ENCODE data around the gene RNF169. TPM values are rescaled to one million over a fixed set of nuclear protein-coding genes. Genes with fewer than 3 reads are reported as not detected.

RNF169 gene
- total and polyA plus RNA-seq, 8 donors: 2.1 to 28.1 (median 8.2) TPM

GRCh38 chr11:74773476-74773875 is 24.8 kb downstream of the RNF169 start:
- no peaks in the 10 kb centered on the region for H3K36me3 ChIP-seq
- H3K9me3 ChIP-seq: no peaks in the 10 kb centered on the region
- intact Hi-C loops (cut with DNase I; ENCODE audit: low total_unique reads): no loop called here
- TF ChIP-seq EP300 (IDR thresholded peaks at IDR 0.05) (no peak), POLR2A (IDR thresholded peaks at IDR 0.05) (no peak), CTCF (IDR thresholded peaks at IDR 0.05) (no peak)
- no peak overlapping the region for H3K4me3 ChIP-seq
- H3K4me1 ChIP-seq: peaks cover 0 to 78% (median 37%) of the 10 kb centered on the region in 4 donors
- no peak for DNase-seq
- no peak overlapping the region for H3K27ac ChIP-seq
- no peaks in the 10 kb centered on the region for H3K27me3 ChIP-seq

- WGBS, 5 donors: 35 to 76% (median 69%) methylated on average over 1 of the region's 1 CpG
- H3K4me1 ChIP-seq: peaks cover 0 to 76% (median 44%) of the 10 kb centered on the region in 4 donors
- no peak overlapping the region for H3K4me3 ChIP-seq
Observed at GRCh38 chr11:74775762-74776161, 27.1 kb downstream of the RNF169 start.

DNA sequence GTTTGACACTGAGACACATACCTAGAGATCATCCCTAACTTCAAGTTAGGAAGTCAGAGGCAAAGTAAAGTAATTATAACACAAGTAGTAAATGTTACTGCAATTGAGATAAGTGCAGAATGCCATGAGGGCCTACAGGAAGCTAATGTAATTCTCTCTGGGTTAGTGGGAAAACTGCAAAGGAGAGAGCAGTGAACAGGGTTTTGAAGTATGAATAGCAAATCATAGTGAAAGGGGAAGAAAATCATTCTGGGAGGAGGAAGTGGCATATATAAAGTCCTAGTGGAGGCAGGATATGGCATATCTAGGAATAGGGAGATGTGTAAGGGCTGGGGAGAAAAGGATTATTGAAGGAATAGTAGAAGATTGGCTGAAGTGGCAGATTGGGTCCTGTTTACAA is 27.9 kb downstream of the RNF169 start:
- Histone ChIP-seq H3K4me1 (peaks cover 0 to 74% (median 45%) of the 10 kb centered on the region in 4 donors), H3K4me3 (no peak overlapping the region), H3K9me3 (no peaks in the 10 kb centered on the region), H3K27me3 (no peaks in the 10 kb centered on the region), H3K27ac (no peak overlapping the region), H3K36me3 (no peaks in the 10 kb centered on the region)
- no peak for DNase-seq
- intact Hi-C loops (cut with DNase I; ENCODE audit: low total_unique reads): no loop called here
- TF ChIP-seq POLR2AphosphoS5 (IDR thresholded peaks at IDR 0.05): no peak
- no peak for TF ChIP-seq EP300 (IDR thresholded peaks at IDR 0.05)
- TF ChIP-seq POLR2A (IDR thresholded peaks at IDR 0.05): no peak
- no peak for TF ChIP-seq CTCF (IDR thresholded peaks at IDR 0.05)

More at GRCh38 chr11:74775762-74776161, 27.1 kb downstream of the RNF169 start:
- H3K27me3 ChIP-seq: no peaks in the 10 kb centered on the region
- no peaks in the 10 kb centered on the region for H3K36me3 ChIP-seq
- TF ChIP-seq CTCF (IDR thresholded peaks at IDR 0.05) (no peak), POLR2A (IDR thresholded peaks at IDR 0.05) (no peak), POLR2AphosphoS5 (IDR thresholded peaks at IDR 0.05) (no peak), EP300 (IDR thresholded peaks at IDR 0.05) (no peak)
- DNase-seq: no peak
- intact Hi-C loops (cut with DNase I; ENCODE audit: low total_unique reads): no loop called here
- no peaks in the 10 kb centered on the region for H3K9me3 ChIP-seq
- H3K27ac ChIP-seq: no peak overlapping the region

DNA sequence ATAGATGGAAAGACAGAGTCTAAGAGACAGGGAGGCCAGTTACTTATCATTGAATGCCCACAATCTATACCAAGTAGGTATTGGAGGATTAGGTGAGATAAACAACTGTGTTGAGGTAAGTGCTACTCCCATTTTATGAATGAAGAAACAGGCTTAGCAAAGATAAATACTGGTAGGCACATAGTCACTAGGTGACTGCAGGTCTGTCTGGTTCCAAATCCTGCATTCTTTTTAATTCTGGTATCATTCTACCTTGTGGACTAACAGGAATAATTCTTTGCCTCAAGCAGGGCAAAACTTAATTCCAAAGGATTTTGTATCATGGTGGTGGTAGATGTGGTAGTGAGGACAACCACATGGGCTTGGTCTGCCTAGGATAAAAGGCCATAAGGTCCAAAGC is 28.4 kb downstream of the RNF169 start:
- intact Hi-C loops (cut with DNase I; ENCODE audit: low total_unique reads): no loop called here

More for the DNA sequence above, 28.4 kb downstream of the RNF169 start:
- peaks cover 0 to 76% (median 46%) of the 10 kb centered on the region in 4 donors for H3K4me1 ChIP-seq
- no peaks in the 10 kb centered on the region for H3K9me3 ChIP-seq
- no peaks in the 10 kb centered on the region for H3K27me3 ChIP-seq
- TF ChIP-seq POLR2A (IDR thresholded peaks at IDR 0.05) (no peak), CTCF (IDR thresholded peaks at IDR 0.05) (no peak), EP300 (IDR thresholded peaks at IDR 0.05) (no peak), POLR2AphosphoS5 (IDR thresholded peaks at IDR 0.05) (no peak)
- DNase-seq: no peak
- H3K4me3 ChIP-seq: no peak overlapping the region
- no peaks in the 10 kb centered on the region for H3K36me3 ChIP-seq
- H3K27ac ChIP-seq: no peak overlapping the region
